Embryonic facial prominence (tissue), 1 donor: ENCODE data around the gene CDH18.

Experiments used
- DNase-seq: peaks from one replicate; pipeline ENCODE4 v3.0.0-alpha.2; 2016; ENCODE audit errors: extremely low spot score

CDH18 gene

GRCh38 chr5:19424506-19424905, 563.5 kb downstream of the CDH18 start:
- DNase-seq: no peak
